HEK293T (cell line): ENCODE data around the gene CELF2.

Experiments used
- CTCF ChIA-PET: fragments of 350-600 bp; formaldehyde crosslinking; extraction: SDS; loops from one replicate; lab custom pipeline; 2021; ENCODE audit warnings: antibody characterized with exemption, inconsistent platforms; lab: Yijun Ruan, JAX
- POLR2A ChIA-PET: fragments of 350-600 bp; formaldehyde crosslinking; extraction: SDS; loops from one replicate; lab custom pipeline; 2020; ENCODE audit warnings: antibody characterized with exemption, inconsistent platforms; lab: Yijun Ruan, JAX
- DNase-seq: peaks from one replicate; pipeline ENCODE4 v3.0.0; 2012; ENCODE audit warnings: mixed read lengths; ENCODE audit errors: extremely low spot score
- ARNT ChIP-seq: fragments of 450-650 bp; IDR thresholded peaks from 2 replicates; pipeline ENCODE4 v1.6.1; 2017; ENCODE audit warnings: mild to moderate bottlenecking
- BHLHE40 ChIP-seq: fragments of 450-650 bp; IDR thresholded peaks from 2 replicates; pipeline ENCODE4 v1.6.1; 2016; ENCODE audit warnings: mild to moderate bottlenecking, moderate library complexity, borderline replicate concordance
- CTBP1 ChIP-seq: fragments of 450-650 bp; IDR thresholded peaks from 2 replicates; pipeline ENCODE4 v1.6.1; 2016; ENCODE audit warnings: borderline replicate concordance
- ELF4 ChIP-seq: fragments of 450-650 bp; IDR thresholded peaks from 2 replicates; pipeline ENCODE4 v1.6.1; 2017; ENCODE audit warnings: antibody characterized with exemption
- FOXA1 ChIP-seq: fragments of 450-650 bp; IDR thresholded peaks from 2 replicates; pipeline ENCODE4 v1.6.1; 2016; ENCODE audit warnings: mild to moderate bottlenecking
- FOXK2 ChIP-seq: fragments of 450-650 bp; IDR thresholded peaks from 2 replicates; pipeline ENCODE4 v1.6.1; 2016; ENCODE audit warnings: mild to moderate bottlenecking
- FOXM1 ChIP-seq: fragments of 450-650 bp; IDR thresholded peaks from 2 replicates; pipeline ENCODE4 v1.6.1; 2017; ENCODE audit warnings: mild to moderate bottlenecking, borderline replicate concordance
- HDGF ChIP-seq: fragments of 450-650 bp; IDR thresholded peaks from 2 replicates; pipeline ENCODE4 v1.6.1; 2017; ENCODE audit warnings: antibody characterized with exemption, borderline replicate concordance
- L3MBTL2 ChIP-seq: fragments of 450-650 bp; conservative IDR thresholded peaks from 2 replicates; pipeline ENCODE4 v1.6.1; 2016; ENCODE audit warnings: mild to moderate bottlenecking
- LEF1 ChIP-seq: fragments of 450-650 bp; IDR thresholded peaks from 2 replicates; pipeline ENCODE4 v1.6.1; 2017; ENCODE audit warnings: mild to moderate bottlenecking, borderline replicate concordance
- NFRKB ChIP-seq: fragments of 450-650 bp; IDR thresholded peaks from 2 replicates; pipeline ENCODE4 v1.6.1; 2016; ENCODE audit warnings: mild to moderate bottlenecking, moderate library complexity
- PKNOX1 ChIP-seq: fragments of 450-650 bp; IDR thresholded peaks from 2 replicates; pipeline ENCODE4 v1.6.1; 2016
- SP1 ChIP-seq: fragments of 450-650 bp; IDR thresholded peaks from 2 replicates; pipeline ENCODE4 v1.6.1; 2017
- SUZ12 ChIP-seq: fragments of 450-650 bp; IDR thresholded peaks from 2 replicates; pipeline ENCODE4 v1.6.1; 2016; ENCODE audit warnings: mild to moderate bottlenecking
- TARDBP ChIP-seq: fragments of 450-650 bp; IDR thresholded peaks from 2 replicates; pipeline ENCODE4 v1.6.1; 2016
- ZNF384 ChIP-seq: fragments of 450-650 bp; IDR thresholded peaks from 2 replicates; pipeline ENCODE4 v1.6.1; 2016

CELF2 gene

GRCh38 chr10:11086177-11086840 is 68.6 kb downstream of the CELF2 start:
- no peak for TF ChIP-seq SP1
- TF ChIP-seq HDGF: no peak
- no peak for TF ChIP-seq FOXM1
- no peak for TF ChIP-seq LEF1
- TF ChIP-seq BHLHE40: no peak
- no peak for TF ChIP-seq SUZ12
- no peak for TF ChIP-seq ZNF384
- no peak for TF ChIP-seq CTBP1
- TF ChIP-seq TARDBP: no peak
- no peak for TF ChIP-seq FOXA1
- no peak for TF ChIP-seq FOXK2
- TF ChIP-seq ARNT: no peak
- no peak for TF ChIP-seq L3MBTL2
- no peak for TF ChIP-seq PKNOX1
- no peak for TF ChIP-seq ELF4
- no peak for TF ChIP-seq NFRKB
- no peak for DNase-seq
- ChIA-PET POLR2A (no interaction called here), CTCF (no interaction called here)

- TF ChIP-seq FOXK2: no peak
- no peak for TF ChIP-seq SUZ12
- no peak for TF ChIP-seq L3MBTL2
- no peak for TF ChIP-seq BHLHE40
- TF ChIP-seq TARDBP: no peak
- no peak for TF ChIP-seq ELF4
- no peak for TF ChIP-seq SP1
- TF ChIP-seq CTBP1: no peak
- TF ChIP-seq PKNOX1: no peak
- no peak for TF ChIP-seq ZNF384
- no peak for TF ChIP-seq LEF1
- TF ChIP-seq HDGF: no peak
- TF ChIP-seq NFRKB: no peak
- TF ChIP-seq ARNT: no peak
- no peak for TF ChIP-seq FOXA1
- no peak for TF ChIP-seq FOXM1
- no peak for DNase-seq
- CTCF ChIA-PET: no interaction called here
- POLR2A ChIA-PET: no interaction called here
Observed at GRCh38 chr10:11087372-11087771, 69.7 kb downstream of the CELF2 start.

GRCh38 chr10:11088709-11089108 is 71.0 kb downstream of the CELF2 start:
- DNase-seq: no peak
- no peak for TF ChIP-seq FOXA1
- no peak for TF ChIP-seq FOXM1
- TF ChIP-seq PKNOX1: no peak
- no peak for TF ChIP-seq ZNF384
- TF ChIP-seq HDGF: no peak
- TF ChIP-seq L3MBTL2: no peak
- no peak for TF ChIP-seq SUZ12
- no peak for TF ChIP-seq SP1
- CTCF ChIA-PET: no interaction called here
- POLR2A ChIA-PET: no interaction called here

DNA sequence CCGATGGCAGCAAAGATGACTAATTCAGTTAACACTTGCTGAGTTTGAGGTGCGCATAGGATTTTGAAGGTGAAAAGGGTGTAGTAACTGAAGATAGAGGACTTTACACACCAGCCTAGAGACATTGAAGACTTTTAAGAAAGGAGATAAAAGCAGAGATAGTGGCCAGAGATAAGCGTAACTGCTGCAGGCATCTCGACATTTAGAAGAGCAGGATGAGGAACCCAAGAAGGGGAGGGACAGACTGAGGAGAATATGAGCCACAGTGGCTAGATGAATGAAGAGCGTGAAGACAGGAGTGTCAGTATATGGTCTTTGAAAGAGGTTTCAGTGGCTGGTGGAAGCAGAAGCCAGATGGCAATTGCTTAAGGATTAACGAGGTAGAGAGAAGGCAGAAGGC is 71.6 kb downstream of the CELF2 start:
- no peak for TF ChIP-seq SUZ12
- TF ChIP-seq TARDBP: no peak
- no peak for TF ChIP-seq L3MBTL2
- ChIA-PET POLR2A (no interaction called here), CTCF (no interaction called here)
- DNase-seq: no peak

DNA sequence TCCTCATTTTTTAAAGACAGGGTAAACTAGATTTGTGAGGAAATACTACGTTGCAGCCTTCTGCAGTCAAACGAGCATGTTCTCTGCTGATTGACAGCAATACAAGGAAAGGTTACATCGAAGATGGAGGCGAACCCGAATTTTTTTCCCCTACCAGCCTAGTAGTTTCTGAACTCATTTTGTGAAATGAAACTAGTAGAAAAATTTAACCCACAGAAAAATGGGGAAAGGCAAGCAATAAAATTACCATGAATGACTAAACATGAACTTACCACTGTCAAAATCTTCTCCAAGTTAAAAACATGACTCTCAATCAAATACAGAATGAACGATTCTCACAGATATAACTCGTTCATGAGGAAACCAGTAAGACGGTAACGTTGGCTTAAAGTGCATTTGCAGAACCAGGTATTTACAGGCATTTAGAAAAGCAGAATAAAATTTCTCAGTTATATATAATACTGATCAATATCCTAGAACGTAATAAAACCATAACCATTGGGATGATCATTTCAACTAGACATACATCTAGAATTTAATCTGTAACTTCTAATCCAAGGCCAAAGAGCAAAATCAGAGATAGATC is 73.9 kb downstream of the CELF2 start:
- no peak for DNase-seq
- ChIA-PET POLR2A (no interaction called here), CTCF (no interaction called here)
- no peak for TF ChIP-seq TARDBP
- no peak for TF ChIP-seq PKNOX1
- TF ChIP-seq HDGF: no peak
- no peak for TF ChIP-seq ZNF384
- TF ChIP-seq CTBP1: no peak
- no peak for TF ChIP-seq ARNT
- no peak for TF ChIP-seq FOXM1
- TF ChIP-seq SP1: no peak
- TF ChIP-seq L3MBTL2: no peak
- no peak for TF ChIP-seq SUZ12
- TF ChIP-seq BHLHE40: no peak
- no peak for TF ChIP-seq FOXK2
- no peak for TF ChIP-seq FOXA1
- no peak for TF ChIP-seq LEF1
- TF ChIP-seq ELF4: no peak
- no peak for TF ChIP-seq NFRKB
